Body of pancreas (tissue), 4 donors: ENCODE results near the gene CD6. TPM values are rescaled to one million over a fixed set of nuclear protein-coding genes. Genes with fewer than 3 reads are reported as not detected.

Experiments
- ATAC-seq: fragments of 150-250 bp; one replicate; pipeline ENCODE4 v1.9.1; 2016
- DNase-seq, 4 donors: peaks; one replicate each; pipeline ENCODE4 v3.0.0-alpha.2; 2019
- H3K27ac ChIP-seq, 4 donors: fragments of 200-600 bp; sonication (generic); 1 replicate in 3 of 4; 2 replicates in 1 of 4; pipeline versions ENCODE4 v1.5.1 to v1.6.1; 2016 to 2019; ENCODE audit warnings: mild to moderate bottlenecking in 1 of 4, mixed read lengths in 1 of 4, moderate library complexity in 1 of 4
- H3K27me3 ChIP-seq, 2 donors: fragments of 200-600 bp; sonication (generic); one replicate each; pipeline ENCODE4 v1.6.0; 2016; ENCODE audit warnings: mild to moderate bottlenecking in 1 of 2
- H3K36me3 ChIP-seq, 2 donors: fragments of 200-600 bp; sonication (generic); replicated peaks in 1 of 2; 2 replicates each; pipeline ENCODE4 v1.5.1; 2016; ENCODE audit warnings: low read depth in 2 of 2; ENCODE audit not compliant: insufficient read depth in 1 of 2
- H3K4me1 ChIP-seq: fragments of 200-600 bp; sonication (generic); one replicate; pipeline ENCODE4 v1.6.0; 2016
- H3K4me3 ChIP-seq, 2 donors: fragments of 200-600 bp; sonication (generic); 1 replicate in 1 of 2; 2 replicates in 1 of 2; pipeline ENCODE4 v1.5.1; 2016 to 2019
- H3K9me3 ChIP-seq, 3 donors: fragments of 200-600 bp; sonication (generic); 1 replicate in 2 of 3; 2 replicates in 1 of 3; pipeline ENCODE4 v1.5.1; 2016
- POLR2A ChIP-seq, 3 donors: fragments of 450-650 bp; IDR thresholded peaks; one replicate each; pipeline ENCODE4 v1.6.1; 2016; ENCODE audit warnings: antibody characterized with exemption in 3 of 3, mild to moderate bottlenecking in 2 of 3
- WGBS, 2 donors: methylation state at CpG; one replicate each; pipeline ENCODE4 v1.1.5; 2017; 5-methylcytosine and 5-hydroxymethylcytosine counted together
- intact Hi-C: fragments of 100-400 bp; cut with DNase I; formaldehyde crosslinking; loops from one replicate; pipeline ENCODE4 v1.15.1; 2023
- total RNA-seq, 2 donors: library from RNA; depleted of rRNA; stranded (reverse); fragments of >200 nt; gene quantifications; one replicate each; pipeline ENCODE4 v1.1.0, GENCODE V29; 2016
- TF ChIP-seq, protein P1 (sequence below), 7 experiments: fragments of 450-650 bp in 4 of 7; fragments of 200-600 bp in 3 of 7; sonication (generic) in 3 of 7; IDR thresholded peaks; one replicate each; pipeline ENCODE4 v1.5.1; 2016 to 2019; ENCODE audit warnings: antibody characterized with exemption in 7 of 7

The CD6 gene
- total RNA-seq, 2 donors from 2014 or later: 1.0 to 3.3 TPM

DNA sequence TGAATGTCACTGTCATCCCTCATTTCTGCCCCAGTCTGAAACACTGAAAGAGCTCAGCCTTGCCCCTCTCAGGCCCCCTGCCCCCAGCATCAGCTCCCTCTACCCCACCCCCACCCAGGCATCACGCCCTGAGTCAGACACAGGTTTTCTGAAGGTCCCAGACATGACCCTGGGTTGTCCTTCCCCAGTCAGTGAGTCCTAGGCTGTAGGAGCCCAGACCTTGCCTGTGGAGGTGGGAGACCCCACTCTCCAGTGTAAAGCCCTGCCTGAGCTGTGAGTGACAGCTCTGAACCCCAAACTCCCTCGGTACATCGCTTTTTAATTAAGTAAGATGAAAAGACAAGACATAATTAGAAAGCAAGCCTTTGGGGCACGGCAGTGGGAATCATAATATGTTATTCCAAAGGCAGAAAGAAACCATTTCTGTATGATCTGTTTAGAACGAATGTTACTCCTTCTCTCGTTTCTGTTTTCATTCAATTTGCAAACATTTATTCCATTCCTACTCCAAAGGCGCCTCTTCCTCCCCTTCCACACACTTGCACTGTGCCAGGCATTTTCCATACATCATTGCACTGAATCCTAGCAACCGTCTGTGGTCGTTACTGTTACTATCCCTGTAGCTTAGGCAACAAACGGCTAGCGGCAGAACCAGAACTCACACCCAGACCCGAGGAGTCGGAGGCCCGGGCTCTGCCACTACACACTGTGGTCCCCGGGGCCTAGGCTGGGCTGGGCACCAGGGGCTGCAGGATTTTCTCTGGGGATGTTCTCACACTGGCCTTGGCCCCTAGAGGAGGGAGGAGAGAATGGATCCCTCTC is 63.4 kb downstream of the CD6 start:
- H3K4me1 ChIP-seq: peaks cover 15% of the 10 kb centered on the region
- TF ChIP-seq, protein P1, sequence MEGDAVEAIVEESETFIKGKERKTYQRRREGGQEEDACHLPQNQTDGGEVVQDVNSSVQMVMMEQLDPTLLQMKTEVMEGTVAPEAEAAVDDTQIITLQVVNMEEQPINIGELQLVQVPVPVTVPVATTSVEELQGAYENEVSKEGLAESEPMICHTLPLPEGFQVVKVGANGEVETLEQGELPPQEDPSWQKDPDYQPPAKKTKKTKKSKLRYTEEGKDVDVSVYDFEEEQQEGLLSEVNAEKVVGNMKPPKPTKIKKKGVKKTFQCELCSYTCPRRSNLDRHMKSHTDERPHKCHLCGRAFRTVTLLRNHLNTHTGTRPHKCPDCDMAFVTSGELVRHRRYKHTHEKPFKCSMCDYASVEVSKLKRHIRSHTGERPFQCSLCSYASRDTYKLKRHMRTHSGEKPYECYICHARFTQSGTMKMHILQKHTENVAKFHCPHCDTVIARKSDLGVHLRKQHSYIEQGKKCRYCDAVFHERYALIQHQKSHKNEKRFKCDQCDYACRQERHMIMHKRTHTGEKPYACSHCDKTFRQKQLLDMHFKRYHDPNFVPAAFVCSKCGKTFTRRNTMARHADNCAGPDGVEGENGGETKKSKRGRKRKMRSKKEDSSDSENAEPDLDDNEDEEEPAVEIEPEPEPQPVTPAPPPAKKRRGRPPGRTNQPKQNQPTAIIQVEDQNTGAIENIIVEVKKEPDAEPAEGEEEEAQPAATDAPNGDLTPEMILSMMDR (IDR thresholded peaks at IDR 0.05): no peak
- TF ChIP-seq POLR2A (IDR thresholded peaks at IDR 0.05): no peak
- H3K4me3 ChIP-seq: no peak overlapping the region
- 87 to 89% methylated on average over 14 to 15 of the region's 15 CpGs for WGBS, 2 donors
- intact Hi-C loops: no loop called here
- no peak overlapping the region for H3K27ac ChIP-seq
- DNase-seq: no peak
- no peak for ATAC-seq
- H3K9me3 ChIP-seq: no peaks in the 10 kb centered on the region
- no peaks in the 10 kb centered on the region for H3K27me3 ChIP-seq
- no peaks in the 10 kb centered on the region for H3K36me3 ChIP-seq

DNA sequence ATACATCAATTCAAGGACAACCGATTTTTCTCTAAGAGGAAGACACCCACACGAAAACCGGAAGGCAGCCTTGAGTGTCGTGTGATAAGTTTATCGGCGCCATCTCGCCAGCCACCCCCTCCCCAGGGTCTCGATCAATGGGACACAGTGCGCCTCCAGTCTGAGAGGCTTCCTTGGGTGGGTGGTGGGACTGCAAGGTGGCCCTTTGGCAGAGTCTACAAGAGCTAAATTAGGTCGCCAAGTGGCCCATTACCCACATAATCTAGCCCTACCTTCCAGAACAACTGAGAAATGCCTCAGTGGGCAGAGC is 64.0 kb downstream of the CD6 start:
- Histone ChIP-seq H3K27me3 (no peaks in the 10 kb centered on the region), H3K27ac (no peak overlapping the region), H3K4me3 (no peak overlapping the region), H3K4me1 (peaks cover 15% of the 10 kb centered on the region), H3K9me3 (no peaks in the 10 kb centered on the region), H3K36me3 (no peaks in the 10 kb centered on the region)
- intact Hi-C loops: no loop called here
- TF ChIP-seq, protein P1 (IDR thresholded peaks at IDR 0.05): no peak
- TF ChIP-seq POLR2A (IDR thresholded peaks at IDR 0.05): no peak
- 86 to 88% methylated on average over 10 of the region's 10 CpGs for WGBS, 2 donors
- ATAC-seq (no peak), DNase-seq (no peak)

GRCh38 chr11:61037441-61038093 is 66.1 kb downstream of the CD6 start:
- intact Hi-C loops: no loop called here
- no peak for TF ChIP-seq POLR2A (IDR thresholded peaks at IDR 0.05)
- TF ChIP-seq, protein P1 (IDR thresholded peaks at IDR 0.05): no peak
- no peaks in the 10 kb centered on the region for H3K9me3 ChIP-seq
- H3K27me3 ChIP-seq: no peaks in the 10 kb centered on the region
- DNase-seq (peak in 1 of 4 donors; percentile 29), ATAC-seq (no peak)
- H3K36me3 ChIP-seq: no peaks in the 10 kb centered on the region
- H3K4me1 ChIP-seq: no peaks in the 10 kb centered on the region
- WGBS, 2 donors: 49 to 64% methylated on average over 5 of the region's 5 CpGs
- no peak overlapping the region for H3K27ac ChIP-seq
- H3K4me3 ChIP-seq: no peak overlapping the region

DNA sequence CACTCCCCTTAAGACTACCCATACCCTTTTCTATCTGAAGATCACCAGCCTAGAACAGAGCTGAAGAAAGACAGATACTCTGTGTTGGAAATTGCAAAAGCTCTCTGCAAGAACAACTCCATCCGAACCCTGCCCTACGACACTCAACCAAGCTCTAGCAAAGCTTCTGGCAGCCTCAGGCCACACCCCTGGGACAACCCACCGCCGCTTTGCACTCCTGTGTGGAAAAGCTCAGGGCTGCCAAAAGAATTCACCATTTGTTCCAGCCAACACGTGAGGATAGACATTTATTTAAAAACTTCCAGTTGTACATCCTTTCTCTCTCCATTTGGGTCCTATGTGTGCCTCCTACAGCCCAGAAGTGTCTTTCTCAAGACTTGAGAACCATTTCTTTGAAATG is 68.4 kb downstream of the CD6 start:
- no peaks in the 10 kb centered on the region for H3K27me3 ChIP-seq
- H3K27ac ChIP-seq: no peak overlapping the region
- intact Hi-C loops: no loop called here

More for the DNA sequence above, 68.4 kb downstream of the CD6 start:
- TF ChIP-seq, protein P1 (IDR thresholded peaks at IDR 0.05): no peak
- TF ChIP-seq POLR2A (IDR thresholded peaks at IDR 0.05): no peak
- Histone ChIP-seq H3K4me1 (no peaks in the 10 kb centered on the region), H3K4me3 (no peak overlapping the region), H3K9me3 (no peaks in the 10 kb centered on the region), H3K36me3 (no peaks in the 10 kb centered on the region)
- WGBS, 2 donors: 69 to 76% methylated on average over 5 of the region's 5 CpGs
- no peak for DNase-seq
- ATAC-seq: no peak
